HG03571 (cell line): ENCODE results near the gene ESRRA.
"Not testable (repeated sequence)": the region's sequence is repeated elsewhere in the genome, so short reads cannot be mapped to it uniquely, and the experiment has no call there.

Experiments
- ATAC-seq: cut with Tn5 transposase; IDR thresholded peaks from one replicate; pipeline ENCODE4 v1.9.1; 2021; ENCODE audit not compliant: unreplicated experiment

Gene ESRRA

GRCh38 chr11:64307795-64308194 lies 2.5 kb downstream of the ESRRA start:
- not testable (repeated sequence) for ATAC-seq

GRCh38 chr11:64312947-64313346 lies 7.6 kb downstream of the ESRRA start:
- no peak for ATAC-seq

GRCh38 chr11:64313491-64314145 lies 8.3 kb downstream of the ESRRA start:
- no peak for ATAC-seq

- ATAC-seq: no peak
Measured at GRCh38 chr11:64314146-64314804, 9.0 kb downstream of the ESRRA start.

GRCh38 chr11:64314805-64315561 lies 9.7 kb downstream of the ESRRA start:
- no peak for ATAC-seq

GRCh38 chr11:64315667-64316526 lies 10.6 kb downstream of the ESRRA start:
- ATAC-seq: not testable (repeated sequence)

- no peak for ATAC-seq
Measured at GRCh38 chr11:64316672-64317324, 11.5 kb downstream of the ESRRA start.

- peak; percentile 50 for ATAC-seq
Measured at GRCh38 chr11:64317325-64317960, 12.1 kb downstream of the ESRRA start, which contains the start of gene TRMT112. Gene TRMT112 (minus strand): TSS chr11:64317559. CDS start chr11:64317526, 33 bp downstream.

GRCh38 chr11:64317961-64318765 lies 12.8 kb downstream of the ESRRA start, which contains the start of gene PRDX5:
Gene PRDX5 (plus strand): TSS chr11:64318121. CDS start chr11:64318216, 95 bp downstream.
- ATAC-seq: peak; percentile 48

GRCh38 chr11:64318766-64319761 lies 13.7 kb downstream of the ESRRA start:
- no peak for ATAC-seq

GRCh38 chr11:64320556-64320955 lies 15.2 kb downstream of the ESRRA start:
- ATAC-seq: no peak

- ATAC-seq: no peak
Measured at GRCh38 chr11:64321026-64321425, 15.7 kb downstream of the ESRRA start.

- ATAC-seq: no peak
Measured at GRCh38 chr11:64321533-64321932, 16.2 kb downstream of the ESRRA start.

- ATAC-seq: no peak
Measured at GRCh38 chr11:64322925-64323260, 17.6 kb downstream of the ESRRA start.

GRCh38 chr11:64323373-64323772 lies 18.0 kb downstream of the ESRRA start:
- ATAC-seq: no peak

GRCh38 chr11:64323984-64324383 lies 18.7 kb downstream of the ESRRA start:
- ATAC-seq: not testable (repeated sequence)

GRCh38 chr11:64324692-64325469 lies 19.6 kb downstream of the ESRRA start:
- ATAC-seq: no peak
